ENCODE measurements around the gene NDRG4. TPM values are rescaled to one million over a fixed set of nuclear protein-coding genes. Genes with fewer than 3 reads are reported as not detected.

Gene NDRG4
- total RNA-seq, 1 experiment from 2014 or later, result not detected

DNA sequence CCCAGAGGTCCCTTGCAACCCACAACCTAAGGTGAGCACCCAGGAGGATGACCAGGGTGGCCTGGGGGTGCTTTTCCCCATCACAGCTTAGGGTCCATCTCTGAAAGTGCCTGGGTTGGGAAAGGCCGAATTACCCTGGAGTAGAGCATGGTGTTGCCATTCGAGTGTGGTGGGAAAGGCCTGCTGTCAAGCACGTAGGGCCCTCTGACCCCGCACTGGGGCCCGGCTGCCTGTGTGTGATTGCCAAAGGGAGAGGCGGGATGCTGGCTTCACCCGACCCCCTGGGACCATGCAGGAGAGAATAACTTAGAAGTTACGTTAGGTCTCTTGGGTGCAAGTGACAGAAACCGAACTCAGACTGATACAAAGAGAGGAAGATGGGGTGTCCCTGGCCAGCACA, 27.7 kb upstream of the NDRG4 start:
- intact Hi-C loops (cut with micrococcal nuclease), result no loop called here
- Mint-ChIP-seq H3K27ac (ENCODE audit: low read depth, unreplicated experiment) (no peak overlapping the region), H3K9me3 (ENCODE audit: unreplicated experiment) (no peaks in the 10 kb centered on the region), H3K4me1 (ENCODE audit: insufficient read depth, unreplicated experiment) (no peaks in the 10 kb centered on the region), H3K27me3 (ENCODE audit: insufficient read depth, unreplicated experiment) (peaks cover 12% of the 10 kb centered on the region), H3K4me3 (ENCODE audit: unreplicated experiment) (no peak overlapping the region), H3K36me3 (ENCODE audit: insufficient read depth, unreplicated experiment) (no peaks in the 10 kb centered on the region)
- no peak for DNase-seq (ENCODE audit: unreplicated experiment)
- CTCF ChIA-PET, result interaction anchor here (5.1 kb wide), 1 partner anchor 16 kb away, joined by 25 read pairs; no protein-coding TSS in a partner anchor
- no TSS peak for BruUV-seq (replicated peaks)
- TF ChIP-seq, protein P1, sequence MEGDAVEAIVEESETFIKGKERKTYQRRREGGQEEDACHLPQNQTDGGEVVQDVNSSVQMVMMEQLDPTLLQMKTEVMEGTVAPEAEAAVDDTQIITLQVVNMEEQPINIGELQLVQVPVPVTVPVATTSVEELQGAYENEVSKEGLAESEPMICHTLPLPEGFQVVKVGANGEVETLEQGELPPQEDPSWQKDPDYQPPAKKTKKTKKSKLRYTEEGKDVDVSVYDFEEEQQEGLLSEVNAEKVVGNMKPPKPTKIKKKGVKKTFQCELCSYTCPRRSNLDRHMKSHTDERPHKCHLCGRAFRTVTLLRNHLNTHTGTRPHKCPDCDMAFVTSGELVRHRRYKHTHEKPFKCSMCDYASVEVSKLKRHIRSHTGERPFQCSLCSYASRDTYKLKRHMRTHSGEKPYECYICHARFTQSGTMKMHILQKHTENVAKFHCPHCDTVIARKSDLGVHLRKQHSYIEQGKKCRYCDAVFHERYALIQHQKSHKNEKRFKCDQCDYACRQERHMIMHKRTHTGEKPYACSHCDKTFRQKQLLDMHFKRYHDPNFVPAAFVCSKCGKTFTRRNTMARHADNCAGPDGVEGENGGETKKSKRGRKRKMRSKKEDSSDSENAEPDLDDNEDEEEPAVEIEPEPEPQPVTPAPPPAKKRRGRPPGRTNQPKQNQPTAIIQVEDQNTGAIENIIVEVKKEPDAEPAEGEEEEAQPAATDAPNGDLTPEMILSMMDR (IDR thresholded peaks at IDR 0.05; ENCODE audit: unreplicated experiment), result no peak
- POLR2A ChIA-PET, result no interaction called here

DNA sequence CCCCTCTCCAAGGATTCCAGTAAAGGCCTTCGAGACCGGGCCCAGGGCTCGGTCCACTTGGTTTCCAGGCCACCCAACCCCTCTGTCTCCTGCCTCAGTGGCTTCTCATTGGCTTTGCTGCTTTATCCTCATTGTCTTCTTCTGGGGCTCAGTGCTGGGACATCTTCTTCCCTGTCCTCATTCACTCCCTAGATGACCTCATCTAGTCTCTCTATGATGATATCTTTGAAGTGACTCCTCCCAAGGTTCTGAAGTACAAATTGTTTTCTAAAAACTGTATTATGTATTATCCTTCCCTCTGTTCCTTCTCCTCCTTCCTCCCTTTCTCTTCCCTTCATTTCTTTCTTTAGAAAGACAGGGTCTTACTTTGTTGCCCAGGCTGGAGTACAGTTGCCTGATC, 27.1 kb upstream of the NDRG4 start:
- H3K27me3 Mint-ChIP-seq (ENCODE audit: insufficient read depth, unreplicated experiment), result peaks cover 12% of the 10 kb centered on the region
- H3K27ac Mint-ChIP-seq (ENCODE audit: low read depth, unreplicated experiment), result no peak overlapping the region
- no peak for DNase-seq (ENCODE audit: unreplicated experiment)

DNA sequence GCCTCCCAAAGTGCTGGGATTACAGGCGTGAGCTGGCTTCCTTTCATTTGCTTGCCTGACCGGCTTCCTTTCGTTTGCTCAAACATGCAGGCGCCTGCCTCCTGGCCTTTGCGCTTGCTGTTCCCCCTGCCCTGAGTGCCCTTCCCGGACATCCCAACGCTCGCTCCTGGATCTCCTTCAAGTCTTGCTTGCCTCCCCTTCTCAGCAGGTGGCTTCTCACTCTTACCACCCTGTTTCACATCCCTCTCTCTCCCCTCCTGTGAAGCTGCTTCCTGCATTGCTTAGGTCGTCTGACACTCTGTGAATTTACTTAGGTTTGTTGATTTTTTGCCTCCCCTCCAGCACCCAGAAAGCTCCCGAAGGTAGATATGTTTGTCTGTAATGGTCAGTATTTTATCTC, 25.6 kb upstream of the NDRG4 start:
- Mint-ChIP-seq H3K36me3 (ENCODE audit: insufficient read depth, unreplicated experiment) (no peaks in the 10 kb centered on the region), H3K27me3 (ENCODE audit: insufficient read depth, unreplicated experiment) (peaks cover 13% of the 10 kb centered on the region), H3K4me3 (ENCODE audit: unreplicated experiment) (no peak overlapping the region), H3K4me1 (ENCODE audit: insufficient read depth, unreplicated experiment) (no peaks in the 10 kb centered on the region), H3K27ac (ENCODE audit: low read depth, unreplicated experiment) (no peak overlapping the region), H3K9me3 (ENCODE audit: unreplicated experiment) (no peaks in the 10 kb centered on the region)
- ChIA-PET POLR2A (no interaction called here), CTCF (interaction anchor here (0.6 to 5.1 kb wide), 4 partner anchors 10 to 133 kb away, joined by 3 to 25 read pairs (median 4); no protein-coding TSS in a partner anchor)
- TF ChIP-seq, protein P1 (IDR thresholded peaks at IDR 0.05; ENCODE audit: unreplicated experiment), result no peak
- BruUV-seq (replicated peaks), result no TSS peak
- intact Hi-C loops (cut with micrococcal nuclease), result no loop called here
- no peak for DNase-seq (ENCODE audit: unreplicated experiment)

More for the DNA sequence above, 27.1 kb upstream of the NDRG4 start:
- no peaks in the 10 kb centered on the region for H3K9me3 Mint-ChIP-seq (ENCODE audit: unreplicated experiment)
- TF ChIP-seq, protein P1 (IDR thresholded peaks at IDR 0.05; ENCODE audit: unreplicated experiment), result no peak
- no peaks in the 10 kb centered on the region for H3K4me1 Mint-ChIP-seq (ENCODE audit: insufficient read depth, unreplicated experiment)
- H3K4me3 Mint-ChIP-seq (ENCODE audit: unreplicated experiment), result no peak overlapping the region
- no TSS peak for BruUV-seq (replicated peaks)
- no peaks in the 10 kb centered on the region for H3K36me3 Mint-ChIP-seq (ENCODE audit: insufficient read depth, unreplicated experiment)
- ChIA-PET CTCF (interaction anchor here (1.3 to 5.1 kb wide), 2 partner anchors 15 to 136 kb away, joined by 7 to 25 read pairs; no protein-coding TSS in a partner anchor), POLR2A (interaction anchor here (0.7 kb wide), 1 partner anchor 15 kb away, joined by 3 read pairs; no protein-coding TSS in a partner anchor)
- intact Hi-C loops (cut with micrococcal nuclease), result no loop called here

DNA sequence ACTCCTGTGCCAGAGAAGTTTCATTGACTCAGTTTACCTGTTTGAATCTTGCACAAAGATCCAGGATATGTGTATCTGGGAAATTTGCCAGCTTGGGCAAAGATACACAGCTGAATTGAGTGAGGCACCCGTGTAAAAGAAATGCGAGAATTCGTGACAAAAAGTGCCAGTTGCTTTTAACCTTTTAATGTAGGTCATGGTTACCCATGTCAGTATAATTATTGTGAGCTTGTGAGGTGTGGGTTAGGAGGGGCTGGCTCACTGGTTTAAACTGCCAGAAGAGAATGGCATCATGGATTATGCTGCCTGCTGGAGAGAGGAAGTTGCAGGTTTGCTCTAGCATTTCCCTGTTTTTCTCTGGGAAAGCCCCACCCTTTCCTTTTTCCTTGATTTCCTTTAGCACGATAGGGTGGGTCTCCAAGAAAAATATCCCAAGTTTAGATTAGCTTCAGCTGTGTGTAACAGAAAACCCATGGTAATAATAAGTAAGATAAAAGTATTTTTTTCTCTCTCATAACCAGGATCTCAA, 24.8 kb upstream of the NDRG4 start:
- no peaks in the 10 kb centered on the region for H3K9me3 Mint-ChIP-seq (ENCODE audit: unreplicated experiment)
- intact Hi-C loops (cut with micrococcal nuclease), result no loop called here
- H3K27ac Mint-ChIP-seq (ENCODE audit: low read depth, unreplicated experiment), result no peak overlapping the region
- no TSS peak for BruUV-seq (replicated peaks)
- peaks cover 21% of the 10 kb centered on the region for H3K27me3 Mint-ChIP-seq (ENCODE audit: insufficient read depth, unreplicated experiment)
- no peak for DNase-seq (ENCODE audit: unreplicated experiment)
- TF ChIP-seq, protein P1 (IDR thresholded peaks at IDR 0.05; ENCODE audit: unreplicated experiment), result no peak
- no peaks in the 10 kb centered on the region for H3K4me1 Mint-ChIP-seq (ENCODE audit: insufficient read depth, unreplicated experiment)
- ChIA-PET POLR2A (interaction anchor here (0.6 kb wide), 1 partner anchor 232 kb away, joined by 3 read pairs; no protein-coding TSS in a partner anchor), CTCF (interaction anchor here (0.8 to 1.9 kb wide), 4 partner anchors 11 to 138 kb away, joined by 3 to 9 read pairs (median 4); no protein-coding TSS in a partner anchor)
- H3K36me3 Mint-ChIP-seq (ENCODE audit: insufficient read depth, unreplicated experiment), result no peaks in the 10 kb centered on the region
- H3K4me3 Mint-ChIP-seq (ENCODE audit: unreplicated experiment), result no peak overlapping the region

Measured in MCF 10A (cell line).